Muscle of back (tissue), 13 donors: ENCODE results near the gene NEK1. TPM values are rescaled to one million over a fixed set of nuclear protein-coding genes. Genes with fewer than 3 reads are reported as not detected.

ENCODE experiments used
- DNase-seq, 3 donors: peaks; one replicate each; pipeline versions ENCODE4 v3.0.0 to v3.0.0-alpha.2; 2013
- long read RNA-seq, 9 donors: transcript quantifications; one replicate each; lab custom pipeline, GENCODE V29; 2026
- polyA plus RNA-seq, 10 donors: library from polyadenylated mRNA; unstranded; fragments of 120-200 nt; gene quantifications; one replicate each; pipeline ENCODE4 v1.2.1, GENCODE V29; 2013; ENCODE audit not compliant: insufficient read length in 10 of 10

The NEK1 gene, protein sequence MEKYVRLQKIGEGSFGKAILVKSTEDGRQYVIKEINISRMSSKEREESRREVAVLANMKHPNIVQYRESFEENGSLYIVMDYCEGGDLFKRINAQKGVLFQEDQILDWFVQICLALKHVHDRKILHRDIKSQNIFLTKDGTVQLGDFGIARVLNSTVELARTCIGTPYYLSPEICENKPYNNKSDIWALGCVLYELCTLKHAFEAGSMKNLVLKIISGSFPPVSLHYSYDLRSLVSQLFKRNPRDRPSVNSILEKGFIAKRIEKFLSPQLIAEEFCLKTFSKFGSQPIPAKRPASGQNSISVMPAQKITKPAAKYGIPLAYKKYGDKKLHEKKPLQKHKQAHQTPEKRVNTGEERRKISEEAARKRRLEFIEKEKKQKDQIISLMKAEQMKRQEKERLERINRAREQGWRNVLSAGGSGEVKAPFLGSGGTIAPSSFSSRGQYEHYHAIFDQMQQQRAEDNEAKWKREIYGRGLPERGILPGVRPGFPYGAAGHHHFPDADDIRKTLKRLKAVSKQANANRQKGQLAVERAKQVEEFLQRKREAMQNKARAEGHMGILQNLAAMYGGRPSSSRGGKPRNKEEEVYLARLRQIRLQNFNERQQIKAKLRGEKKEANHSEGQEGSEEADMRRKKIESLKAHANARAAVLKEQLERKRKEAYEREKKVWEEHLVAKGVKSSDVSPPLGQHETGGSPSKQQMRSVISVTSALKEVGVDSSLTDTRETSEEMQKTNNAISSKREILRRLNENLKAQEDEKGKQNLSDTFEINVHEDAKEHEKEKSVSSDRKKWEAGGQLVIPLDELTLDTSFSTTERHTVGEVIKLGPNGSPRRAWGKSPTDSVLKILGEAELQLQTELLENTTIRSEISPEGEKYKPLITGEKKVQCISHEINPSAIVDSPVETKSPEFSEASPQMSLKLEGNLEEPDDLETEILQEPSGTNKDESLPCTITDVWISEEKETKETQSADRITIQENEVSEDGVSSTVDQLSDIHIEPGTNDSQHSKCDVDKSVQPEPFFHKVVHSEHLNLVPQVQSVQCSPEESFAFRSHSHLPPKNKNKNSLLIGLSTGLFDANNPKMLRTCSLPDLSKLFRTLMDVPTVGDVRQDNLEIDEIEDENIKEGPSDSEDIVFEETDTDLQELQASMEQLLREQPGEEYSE (N-terminal part only)
- polyA plus RNA-seq = 10 to 100 TPM; 11.0 to 16.9 (median 13.4) TPM
- long read RNA-seq, donor 1 = 0 reads
- long read RNA-seq, donor 2 = 0 reads
- long read RNA-seq, donor 3 = 0 reads
- long read RNA-seq, donor 4 = 0 reads
- long read RNA-seq, donor 5 = 0 reads
- long read RNA-seq, donor 6 = 0 reads
- long read RNA-seq, donor 7, partial matches to known transcripts = 6 of 6 reads
- long read RNA-seq, donor 7, other reads (novel, unspliced or antisense) = 0 of 6 reads
- long read RNA-seq, donor 8 = 0 reads
- long read RNA-seq, donor 9 = 0 reads

DNA sequence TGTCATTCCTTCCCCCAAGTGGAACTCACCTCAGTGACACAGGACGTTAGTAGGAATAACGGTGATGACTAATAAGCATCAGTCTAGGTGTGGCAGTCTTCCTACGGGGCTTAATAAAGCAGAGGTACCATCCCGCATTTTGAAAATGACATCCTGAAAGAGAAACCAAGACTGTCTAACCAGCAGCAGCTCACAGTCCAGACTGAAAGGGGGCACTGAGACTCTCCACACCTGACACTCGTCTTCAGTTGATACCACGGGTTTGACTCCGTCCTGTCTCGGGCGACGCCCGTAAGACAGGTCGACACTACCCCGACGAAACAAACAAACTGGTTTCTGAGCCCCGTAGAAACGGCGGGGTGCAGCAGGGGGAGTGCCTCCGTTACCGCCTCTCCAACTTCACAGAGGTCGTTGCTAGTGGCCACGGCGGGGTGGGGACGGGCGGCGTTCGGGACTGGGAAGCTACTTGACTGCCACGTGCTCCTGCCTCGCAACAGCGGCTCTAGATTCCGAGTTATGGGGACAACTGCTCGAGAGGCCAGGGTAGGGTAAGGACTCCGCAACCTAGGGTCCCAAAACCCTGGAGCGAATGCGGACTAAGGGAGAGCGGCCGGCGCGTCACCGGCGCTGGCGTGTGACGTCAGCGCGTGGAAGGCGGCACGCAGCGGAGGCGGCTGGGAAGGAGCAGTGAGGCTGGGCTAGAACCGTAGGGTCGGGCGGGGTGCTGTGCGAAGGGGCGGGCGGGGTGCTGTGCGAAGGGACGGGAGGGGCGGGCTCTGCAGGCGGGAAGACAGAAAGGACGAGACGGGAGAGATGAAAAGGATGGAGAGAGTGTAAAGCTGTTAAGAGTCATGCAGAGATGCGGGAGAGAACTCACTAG lies at the start of gene NEK1:
NEK1 (minus strand) TSS at position 593 of the 880 bp plus-strand sequence. CDS start 9,953 bp downstream, outside the sequence.
- peak; percentile 84 to 97 (median 95) for DNase-seq

GRCh38 chr4:169661761-169662160 lies 49.4 kb upstream of the NEK1 start:
- no peak for DNase-seq

GRCh38 chr4:169660929-169661328 lies 48.5 kb upstream of the NEK1 start:
- DNase-seq = no peak

GRCh38 chr4:169659716-169660670 lies 47.6 kb upstream of the NEK1 start:
- DNase-seq = peak; percentile 77 to 95 (median 91)

DNA sequence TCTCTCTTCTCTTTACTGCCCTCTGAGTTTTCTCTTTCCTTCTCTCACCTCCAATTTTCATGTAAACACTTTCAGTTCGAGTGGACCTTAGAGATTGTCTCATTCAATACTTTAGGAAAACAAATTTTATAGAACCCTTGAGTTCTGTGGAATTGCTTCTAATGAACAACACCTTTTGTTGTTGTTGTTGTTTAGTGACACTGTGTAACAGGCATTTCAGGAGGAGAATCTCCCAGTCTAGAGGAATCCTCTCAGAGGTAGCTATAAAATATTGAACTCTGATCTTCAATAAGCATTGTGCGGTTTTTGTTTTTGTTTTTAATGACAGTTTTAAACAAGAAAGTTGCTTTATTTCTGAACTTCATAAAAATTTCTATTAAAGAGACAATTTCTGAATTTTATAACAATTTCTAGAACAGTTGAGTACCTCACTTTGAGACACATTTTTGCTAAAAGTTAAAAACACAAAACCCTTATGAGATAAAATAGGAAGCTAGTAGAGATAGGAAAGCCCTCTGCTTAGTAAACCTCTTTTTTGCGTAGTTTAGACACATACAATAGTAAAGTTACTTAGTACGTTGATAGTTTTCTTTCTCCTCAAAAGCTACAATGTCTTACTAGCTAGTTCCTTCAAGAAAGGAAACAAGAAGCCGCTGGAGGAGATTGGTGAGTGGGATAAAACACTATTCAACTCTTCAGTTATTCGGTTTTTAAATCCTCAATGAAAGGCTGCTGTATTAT lies 46.8 kb upstream of the NEK1 start:
- no peak for DNase-seq

DNA sequence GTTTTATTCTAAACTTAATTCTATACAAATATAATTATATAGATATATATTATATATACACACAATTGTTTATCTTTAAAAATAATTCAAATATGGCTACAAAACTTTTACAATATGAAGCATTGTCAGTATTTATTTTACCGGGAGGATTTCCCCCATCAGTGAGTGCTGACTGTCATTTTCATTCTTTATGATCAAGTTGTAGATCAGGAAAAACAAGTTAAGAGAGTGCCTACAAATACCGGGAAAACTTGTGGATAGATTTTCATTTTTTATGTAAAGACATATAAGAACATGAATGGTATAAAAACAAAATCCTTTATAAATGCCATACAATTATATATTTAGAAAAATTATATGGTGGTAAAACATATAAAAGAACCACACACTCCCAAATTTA lies 45.8 kb upstream of the NEK1 start:
- DNase-seq = no peak

- no peak for DNase-seq
These were observed 45.2 kb upstream of the NEK1 start for GRCh38 chr4:169657470-169658107.

DNA sequence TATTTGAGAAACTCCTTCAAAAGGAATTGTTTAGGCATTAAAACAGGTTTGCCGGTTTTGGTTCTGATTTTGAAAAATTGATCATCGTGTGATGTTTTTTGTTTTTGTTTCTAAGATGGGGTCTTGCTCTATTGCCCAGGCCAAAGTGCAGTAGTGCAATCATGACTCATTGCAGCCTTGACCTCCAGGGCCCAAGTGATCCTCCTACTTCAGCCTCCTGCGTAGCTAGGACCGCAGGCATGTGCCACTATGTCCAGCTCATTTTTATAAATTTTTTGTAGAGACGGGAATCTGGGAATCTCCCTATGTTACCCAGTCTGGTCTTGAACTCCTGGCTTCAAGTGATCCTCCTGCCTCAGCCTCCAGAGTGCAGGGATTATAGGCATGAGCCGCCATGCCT lies 43.0 kb upstream of the NEK1 start:
- no peak for DNase-seq

GRCh38 chr4:169652535-169652934 lies 40.2 kb upstream of the NEK1 start:
- no peak for DNase-seq

DNA sequence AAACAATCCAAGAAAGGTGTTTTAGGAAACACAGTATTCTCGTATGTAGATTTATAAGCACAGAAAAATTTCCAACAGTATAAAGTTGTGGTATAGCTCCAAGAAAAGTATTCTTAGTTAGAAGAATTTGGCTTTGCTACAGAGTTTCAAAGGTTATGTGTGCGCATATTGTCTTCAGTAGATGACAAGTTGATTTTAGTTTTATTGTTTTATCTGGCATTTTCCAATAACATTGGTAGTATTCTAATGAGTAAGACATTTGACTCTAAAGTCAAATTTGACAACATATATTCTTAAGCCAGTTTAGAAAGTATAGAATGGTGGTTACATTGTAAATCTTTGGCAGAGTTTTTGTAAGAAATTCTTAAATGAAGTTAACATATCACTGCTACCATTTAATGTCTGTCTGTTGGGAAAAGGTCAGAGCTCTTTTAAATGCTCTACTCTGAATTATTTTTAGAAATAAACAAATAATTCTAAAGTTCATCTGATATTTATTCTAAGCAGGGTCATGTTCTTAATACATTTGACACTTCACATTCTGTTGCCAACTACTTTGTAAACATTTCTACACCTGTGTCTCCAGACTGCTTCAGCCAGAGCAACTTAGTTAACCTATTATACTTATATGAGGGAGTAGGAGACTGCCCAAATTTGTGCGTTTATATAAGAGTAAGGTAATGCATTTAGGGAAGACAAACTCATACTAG lies 38.0 kb upstream of the NEK1 start:
- no peak for DNase-seq

- DNase-seq = no peak
These were observed 37.3 kb upstream of the NEK1 start for GRCh38 chr4:169649545-169650226.

DNA sequence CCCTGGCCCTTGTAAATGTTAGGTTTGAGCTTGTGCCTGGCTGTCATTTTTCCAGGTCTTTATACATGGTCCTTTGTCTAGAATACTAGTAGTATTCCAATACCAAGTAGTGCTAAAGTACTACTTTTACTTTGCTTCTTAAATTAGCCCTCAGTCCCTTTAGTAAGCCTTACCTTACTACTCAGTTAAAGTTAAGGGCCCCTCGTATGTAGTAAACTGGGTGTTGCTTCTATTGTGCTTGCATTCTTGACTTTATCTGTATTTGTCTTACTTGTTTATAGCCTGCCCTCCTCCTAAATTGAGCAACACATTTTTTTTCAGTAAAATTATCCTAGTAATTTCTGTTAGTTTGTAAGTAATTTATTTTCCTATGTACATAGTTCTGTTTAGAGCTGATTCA lies 33.2 kb upstream of the NEK1 start:
- DNase-seq = no peak

DNA sequence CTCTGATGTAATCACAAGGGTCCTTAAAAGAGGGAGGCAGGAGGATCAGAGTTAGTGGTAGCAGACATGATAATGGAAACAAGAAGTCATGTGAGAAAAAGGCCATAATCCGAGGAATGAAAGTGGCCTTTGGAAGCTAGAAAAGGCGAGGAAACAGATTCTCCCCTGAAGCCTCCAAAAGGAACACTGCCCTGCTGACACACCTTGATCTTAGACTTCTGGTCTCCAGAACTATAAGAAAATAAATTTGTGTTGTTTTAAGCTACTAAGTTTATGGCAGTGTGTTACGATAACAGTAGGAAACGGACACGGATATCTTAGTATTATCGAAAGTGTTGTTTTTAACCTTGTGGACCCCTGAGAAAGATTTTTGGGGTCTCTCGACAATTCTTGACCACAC lies 32.4 kb upstream of the NEK1 start:
- no peak for DNase-seq

- DNase-seq = peak; percentile 46 to 76 (median 63)
These were observed 28.0 kb upstream of the NEK1 start for GRCh38 chr4:169640261-169640870.

DNA sequence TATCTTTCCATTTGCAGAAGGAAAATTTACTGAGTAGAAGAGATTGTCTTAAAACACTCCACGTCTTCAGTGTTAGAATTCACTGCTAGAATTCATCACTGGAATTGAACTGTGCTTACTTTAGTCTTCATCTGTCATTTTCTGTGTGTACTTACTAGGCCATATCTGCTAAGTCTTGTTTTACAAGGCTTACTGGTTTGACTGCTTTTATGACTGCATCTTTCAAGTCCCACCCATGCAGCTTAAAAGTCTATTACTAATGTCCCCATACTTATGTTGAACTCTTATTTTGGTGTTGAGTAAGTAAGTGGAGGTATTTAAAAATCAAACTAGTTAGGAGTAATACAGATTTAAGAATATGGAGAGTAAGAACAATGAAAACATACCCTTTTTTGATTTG lies 22.6 kb upstream of the NEK1 start:
- no peak for DNase-seq

- DNase-seq = no peak
These were observed 20.5 kb upstream of the NEK1 start for GRCh38 chr4:169632896-169633295.
